NCI-H345 treated with DMSO at 0.1 percent for 48 hours (cell line): Measurements from ENCODE around the gene TCF21.
A peak's percentile ranks its signal among the peaks of the same experiment; 100 is the strongest.
"Not testable (repeated sequence)": the region's sequence is repeated elsewhere in the genome, so short reads cannot be mapped to it uniquely, and the experiment has no call there.

Experiments
- DNase-seq: peaks from one replicate; lab custom pipeline; 2025; ENCODE audit not compliant: unreplicated experiment; lab: John Stamatoyannopoulos, UW

The TCF21 gene

GRCh38 chr6:133921249-133921859, 32.4 kb downstream of the TCF21 start:
- peak; percentile 60 for DNase-seq

- peak; percentile 81 for DNase-seq
Observed at GRCh38 chr6:133923938-133924593, 35.2 kb downstream of the TCF21 start.

- DNase-seq: not testable (repeated sequence)
Observed at GRCh38 chr6:133931221-133931620, 42.3 kb downstream of the TCF21 start.

- DNase-seq: not testable (repeated sequence)
Observed at GRCh38 chr6:133936352-133936751, 47.4 kb downstream of the TCF21 start.

GRCh38 chr6:133937909-133938308, 49.0 kb downstream of the TCF21 start:
- DNase-seq: no peak

GRCh38 chr6:133938533-133938932, 49.6 kb downstream of the TCF21 start:
- no peak for DNase-seq

- no peak for DNase-seq
Observed at GRCh38 chr6:133939778-133940667, 51.1 kb downstream of the TCF21 start.
